HG02623 (cell line): ENCODE results near the gene CENPF.

Source experiments
- ATAC-seq: cut with Tn5 transposase; IDR thresholded peaks from one replicate; pipeline ENCODE4 v1.9.1; 2021; ENCODE audit warnings: moderate library complexity; ENCODE audit not compliant: unreplicated experiment

CENPF gene

GRCh38 chr1:214615109-214615508 is 12.1 kb downstream of the CENPF start:
- ATAC-seq = no peak

GRCh38 chr1:214615871-214616270 is 12.9 kb downstream of the CENPF start:
- no peak for ATAC-seq

GRCh38 chr1:214617246-214617645 is 14.3 kb downstream of the CENPF start:
- ATAC-seq = no peak

- no peak for ATAC-seq
Observed at GRCh38 chr1:214617843-214618242, 14.8 kb downstream of the CENPF start.

GRCh38 chr1:214621236-214621635 is 18.2 kb downstream of the CENPF start:
- no peak for ATAC-seq

DNA sequence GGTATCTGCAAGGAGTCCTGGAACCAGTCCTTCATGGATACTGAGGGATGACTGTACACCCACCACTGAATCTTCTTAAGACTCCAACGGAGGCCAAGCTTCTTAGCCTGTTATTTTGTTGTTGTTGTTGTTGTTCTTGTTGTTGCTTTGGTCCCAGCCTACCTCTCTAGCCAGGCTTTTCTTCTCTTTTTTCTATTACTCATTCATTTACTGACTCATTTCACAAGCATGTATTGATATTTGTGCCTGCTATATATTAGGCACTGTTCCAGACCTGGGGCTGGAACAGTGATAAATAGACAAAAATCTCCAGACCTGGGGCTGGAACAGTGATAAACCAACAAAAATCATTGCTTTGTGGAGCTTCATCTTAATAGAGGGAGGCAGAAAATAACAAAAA is 20.4 kb downstream of the CENPF start:
- ATAC-seq = no peak

DNA sequence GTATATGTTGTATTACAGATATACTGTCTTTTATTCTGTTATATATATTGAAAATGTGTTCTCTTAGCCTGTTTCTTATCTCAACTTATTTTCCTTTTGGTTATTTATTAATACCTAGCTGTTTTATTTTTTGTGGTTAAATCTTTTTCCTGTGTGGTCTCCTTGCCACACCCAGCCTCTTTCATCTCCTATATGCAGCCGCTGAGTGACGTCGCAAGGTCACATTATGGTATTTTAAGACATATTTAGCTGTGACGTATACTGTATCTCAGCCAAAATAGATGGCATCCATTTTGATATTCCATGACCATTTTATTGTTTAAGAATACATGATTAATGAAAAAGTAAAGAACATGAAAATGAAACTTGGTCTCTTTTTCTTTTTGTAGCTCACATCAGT is 29.1 kb downstream of the CENPF start:
- no peak for ATAC-seq

GRCh38 chr1:214633686-214634085 is 30.7 kb downstream of the CENPF start:
- no peak for ATAC-seq

DNA sequence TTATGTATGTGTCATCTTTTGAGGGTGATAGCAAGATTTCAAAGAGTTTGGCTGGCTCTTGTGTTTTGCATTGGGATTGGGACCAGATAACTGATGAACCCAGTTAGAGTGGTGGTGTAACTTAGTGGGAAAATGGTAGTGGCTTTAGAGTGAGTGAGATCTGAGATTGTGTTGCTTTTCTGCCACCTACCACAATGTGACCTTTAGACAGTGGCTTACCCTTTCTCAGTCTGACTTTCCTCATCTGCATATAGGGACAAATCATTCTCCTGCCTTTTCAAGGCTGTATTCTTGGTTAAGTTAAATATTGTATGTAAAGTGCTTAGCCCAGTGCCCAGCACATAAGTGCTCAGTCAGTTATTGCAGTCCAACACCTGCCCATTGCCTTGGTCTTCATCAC is 31.3 kb downstream of the CENPF start:
- no peak for ATAC-seq

- ATAC-seq = no peak
Observed at GRCh38 chr1:214635086-214635485, 32.1 kb downstream of the CENPF start.

DNA sequence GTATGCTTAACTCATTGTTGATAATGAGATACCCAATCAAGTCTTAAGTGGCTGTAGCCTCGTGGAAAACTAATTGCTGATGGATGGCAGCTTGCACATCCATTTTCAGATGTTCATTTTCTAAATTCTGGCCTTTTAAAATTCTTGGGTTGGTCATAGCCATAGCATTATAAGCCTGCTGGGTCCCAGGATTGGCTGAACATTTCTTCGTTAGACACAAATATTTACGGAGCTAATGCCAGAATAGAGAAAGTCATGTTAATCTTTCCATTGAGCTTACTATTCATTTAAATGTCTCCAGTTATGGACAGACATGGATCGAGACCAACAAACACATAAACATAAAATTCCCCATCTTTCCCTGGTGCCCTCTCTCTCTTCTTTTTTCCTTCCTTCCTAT is 32.5 kb downstream of the CENPF start:
- no peak for ATAC-seq

DNA sequence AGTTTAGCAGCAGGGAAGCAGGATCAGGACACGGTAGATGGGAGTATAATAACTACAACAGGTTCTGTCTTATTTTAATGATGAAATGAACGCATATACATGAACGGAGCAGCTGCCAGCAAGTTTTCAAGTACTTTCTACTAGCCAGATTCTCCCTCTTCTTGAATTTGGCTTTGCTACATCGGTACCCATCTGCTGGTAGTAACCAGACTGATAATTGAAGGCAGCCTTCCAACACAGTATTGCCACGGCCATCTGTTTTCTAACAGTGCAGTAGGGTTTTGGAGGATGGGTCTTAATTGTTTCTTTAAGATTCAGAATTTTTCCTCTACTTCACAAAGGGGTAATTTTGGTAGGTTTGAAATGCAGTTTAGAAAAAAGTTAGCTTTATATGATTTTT is 33.4 kb downstream of the CENPF start:
- no peak for ATAC-seq

DNA sequence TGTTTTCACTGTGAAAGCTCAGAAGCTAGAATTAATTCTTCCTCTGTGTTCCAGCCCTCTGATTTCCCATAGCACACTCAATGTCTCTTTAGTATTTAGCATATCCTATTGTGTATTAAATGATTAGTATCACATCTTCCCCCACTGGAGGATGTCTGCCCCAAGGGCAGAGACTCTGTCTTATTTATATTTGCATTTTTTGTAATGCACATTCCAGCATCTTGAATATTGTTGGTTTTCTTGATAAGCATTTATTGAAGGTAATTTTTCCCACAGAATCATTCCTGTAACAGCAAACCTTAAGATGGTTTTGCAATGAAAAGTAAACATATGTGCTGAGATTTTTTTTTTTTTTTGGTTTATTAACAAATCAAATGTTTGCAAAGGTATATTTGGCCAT is 34.1 kb downstream of the CENPF start:
- no peak for ATAC-seq

- ATAC-seq = peak; percentile 79
Observed at GRCh38 chr1:214637722-214638458, 34.9 kb downstream of the CENPF start.

DNA sequence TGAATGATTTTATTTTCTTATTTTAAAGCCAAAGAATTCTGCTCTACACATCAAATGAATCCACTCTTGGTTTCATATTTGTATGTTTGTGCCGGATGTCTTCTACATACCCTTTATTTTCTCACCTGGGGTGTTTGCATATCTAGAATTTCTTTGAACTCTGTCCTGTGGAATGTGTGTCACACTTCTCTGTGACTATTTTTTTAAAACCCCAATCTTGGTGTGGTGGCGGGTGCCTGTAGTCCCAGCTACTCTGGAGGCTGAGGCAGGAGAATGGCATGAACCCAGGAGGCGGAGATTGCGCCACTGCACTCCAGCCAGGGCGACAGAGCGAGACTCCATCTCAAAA is 35.4 kb downstream of the CENPF start:
- no peak for ATAC-seq

DNA sequence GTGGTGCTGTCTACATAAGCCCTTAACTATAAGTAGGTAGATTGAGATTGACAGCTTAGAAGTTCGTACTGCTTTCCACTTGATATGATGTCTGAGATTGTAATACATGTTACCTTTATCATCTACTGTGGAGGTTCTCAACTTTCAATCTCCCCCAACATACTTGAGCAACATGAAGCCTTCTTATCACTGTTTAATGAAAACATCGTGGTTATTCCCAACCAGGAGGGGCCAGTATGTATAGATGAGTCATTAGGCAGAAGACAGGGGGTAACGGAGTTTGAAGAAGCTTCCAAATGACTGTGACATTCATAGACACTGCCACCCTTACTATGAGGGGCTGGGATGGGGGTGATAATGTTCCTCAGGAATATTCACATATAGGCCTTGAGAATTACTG is 36.0 kb downstream of the CENPF start:
- no peak for ATAC-seq

DNA sequence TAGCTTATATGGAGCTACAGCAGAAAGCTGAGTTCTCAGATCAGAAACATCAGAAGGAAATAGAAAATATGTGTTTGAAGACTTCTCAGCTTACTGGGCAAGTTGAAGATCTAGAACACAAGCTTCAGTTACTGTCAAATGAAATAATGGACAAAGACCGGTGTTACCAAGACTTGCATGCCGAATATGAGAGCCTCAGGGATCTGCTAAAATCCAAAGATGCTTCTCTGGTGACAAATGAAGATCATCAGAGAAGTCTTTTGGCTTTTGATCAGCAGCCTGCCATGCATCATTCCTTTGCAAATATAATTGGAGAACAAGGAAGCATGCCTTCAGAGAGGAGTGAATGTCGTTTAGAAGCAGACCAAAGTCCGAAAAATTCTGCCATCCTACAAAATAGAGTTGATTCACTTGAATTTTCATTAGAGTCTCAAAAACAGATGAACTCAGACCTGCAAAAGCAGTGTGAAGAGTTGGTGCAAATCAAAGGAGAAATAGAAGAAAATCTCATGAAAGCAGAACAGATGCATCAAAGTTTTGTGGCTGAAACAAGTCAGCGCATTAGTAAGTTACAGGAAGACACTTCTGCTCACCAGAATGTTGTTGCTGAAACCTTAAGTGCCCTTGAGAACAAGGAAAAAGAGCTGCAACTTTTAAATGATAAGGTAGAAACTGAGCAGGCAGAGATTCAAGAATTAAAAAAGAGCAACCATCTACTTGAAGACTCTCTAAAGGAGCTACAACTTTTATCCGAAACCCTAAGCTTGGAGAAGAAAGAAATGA is 37.6 kb downstream of the CENPF start:
- ATAC-seq = no peak

GRCh38 chr1:214641214-214641895 is 38.4 kb downstream of the CENPF start:
- ATAC-seq = no peak

- ATAC-seq = no peak
Observed at GRCh38 chr1:214643030-214643429, 40.0 kb downstream of the CENPF start.

DNA sequence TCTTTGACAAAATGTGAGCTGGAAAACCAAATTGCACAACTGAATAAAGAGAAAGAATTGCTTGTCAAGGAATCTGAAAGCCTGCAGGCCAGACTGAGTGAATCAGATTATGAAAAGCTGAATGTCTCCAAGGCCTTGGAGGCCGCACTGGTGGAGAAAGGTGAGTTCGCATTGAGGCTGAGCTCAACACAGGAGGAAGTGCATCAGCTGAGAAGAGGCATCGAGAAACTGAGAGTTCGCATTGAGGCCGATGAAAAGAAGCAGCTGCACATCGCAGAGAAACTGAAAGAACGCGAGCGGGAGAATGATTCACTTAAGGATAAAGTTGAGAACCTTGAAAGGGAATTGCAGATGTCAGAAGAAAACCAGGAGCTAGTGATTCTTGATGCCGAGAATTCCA is 42.7 kb downstream of the CENPF start:
- ATAC-seq = no peak

- no peak for ATAC-seq
Observed at GRCh38 chr1:214648801-214649200, 45.8 kb downstream of the CENPF start.

DNA sequence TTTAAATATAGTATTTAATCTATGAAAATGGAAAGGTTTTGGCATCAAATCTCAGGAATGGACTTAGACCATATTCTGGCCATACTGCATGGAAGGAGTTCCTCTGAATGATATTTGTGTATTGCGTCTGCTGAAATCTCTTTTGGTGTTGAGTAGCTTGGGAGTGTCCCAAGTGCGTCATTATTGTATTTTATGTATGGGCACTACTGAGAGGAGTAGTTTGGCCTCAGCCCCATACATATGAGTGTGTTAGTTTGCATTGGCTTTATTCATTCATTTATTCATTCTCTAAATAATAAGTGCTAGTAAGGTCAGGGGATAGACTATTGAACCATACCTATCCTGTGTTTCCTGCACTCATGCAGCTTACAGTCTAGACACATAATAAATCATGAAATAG is 46.6 kb downstream of the CENPF start:
- ATAC-seq = no peak
